ENCODE data around the gene KCTD18.

DNA sequence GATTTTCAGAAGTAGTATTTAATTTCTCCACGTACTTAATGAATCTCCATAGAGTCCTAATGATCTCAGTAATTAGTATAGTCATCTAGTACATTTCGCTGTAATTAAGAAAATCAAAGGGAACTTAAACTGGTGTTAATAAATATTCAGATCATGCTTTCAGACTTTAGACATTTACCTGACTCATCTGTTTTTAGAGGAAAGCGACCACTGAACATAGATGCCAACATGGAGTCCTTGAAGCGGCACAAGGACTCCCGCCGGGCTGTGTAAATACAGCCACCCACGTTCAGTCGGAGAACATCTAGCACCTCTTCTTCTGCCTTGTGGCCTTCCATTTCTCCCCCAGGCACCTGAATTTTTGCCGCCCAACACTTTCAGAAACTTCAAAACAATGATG is 3.2 kb downstream of the KCTD18 start:
- TF ChIP-seq EGR1 (IDR thresholded peaks at IDR 0.05), result no peak
- TF ChIP-seq, protein P1, sequence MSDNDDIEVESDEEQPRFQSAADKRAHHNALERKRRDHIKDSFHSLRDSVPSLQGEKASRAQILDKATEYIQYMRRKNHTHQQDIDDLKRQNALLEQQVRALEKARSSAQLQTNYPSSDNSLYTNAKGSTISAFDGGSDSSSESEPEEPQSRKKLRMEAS (IDR thresholded peaks at IDR 0.05), result no peak
- no peak for TF ChIP-seq CEBPB (IDR thresholded peaks at IDR 0.05)
- TF ChIP-seq, protein P2, sequence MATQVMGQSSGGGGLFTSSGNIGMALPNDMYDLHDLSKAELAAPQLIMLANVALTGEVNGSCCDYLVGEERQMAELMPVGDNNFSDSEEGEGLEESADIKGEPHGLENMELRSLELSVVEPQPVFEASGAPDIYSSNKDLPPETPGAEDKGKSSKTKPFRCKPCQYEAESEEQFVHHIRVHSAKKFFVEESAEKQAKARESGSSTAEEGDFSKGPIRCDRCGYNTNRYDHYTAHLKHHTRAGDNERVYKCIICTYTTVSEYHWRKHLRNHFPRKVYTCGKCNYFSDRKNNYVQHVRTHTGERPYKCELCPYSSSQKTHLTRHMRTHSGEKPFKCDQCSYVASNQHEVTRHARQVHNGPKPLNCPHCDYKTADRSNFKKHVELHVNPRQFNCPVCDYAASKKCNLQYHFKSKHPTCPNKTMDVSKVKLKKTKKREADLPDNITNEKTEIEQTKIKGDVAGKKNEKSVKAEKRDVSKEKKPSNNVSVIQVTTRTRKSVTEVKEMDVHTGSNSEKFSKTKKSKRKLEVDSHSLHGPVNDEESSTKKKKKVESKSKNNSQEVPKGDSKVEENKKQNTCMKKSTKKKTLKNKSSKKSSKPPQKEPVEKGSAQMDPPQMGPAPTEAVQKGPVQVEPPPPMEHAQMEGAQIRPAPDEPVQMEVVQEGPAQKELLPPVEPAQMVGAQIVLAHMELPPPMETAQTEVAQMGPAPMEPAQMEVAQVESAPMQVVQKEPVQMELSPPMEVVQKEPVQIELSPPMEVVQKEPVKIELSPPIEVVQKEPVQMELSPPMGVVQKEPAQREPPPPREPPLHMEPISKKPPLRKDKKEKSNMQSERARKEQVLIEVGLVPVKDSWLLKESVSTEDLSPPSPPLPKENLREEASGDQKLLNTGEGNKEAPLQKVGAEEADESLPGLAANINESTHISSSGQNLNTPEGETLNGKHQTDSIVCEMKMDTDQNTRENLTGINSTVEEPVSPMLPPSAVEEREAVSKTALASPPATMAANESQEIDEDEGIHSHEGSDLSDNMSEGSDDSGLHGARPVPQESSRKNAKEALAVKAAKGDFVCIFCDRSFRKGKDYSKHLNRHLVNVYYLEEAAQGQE (IDR thresholded peaks at IDR 0.05; ENCODE audit: low read depth), result no peak
- no peak for TF ChIP-seq TAF1 (IDR thresholded peaks at IDR 0.05; ENCODE audit: low read depth)
- TF ChIP-seq NFIC (IDR thresholded peaks at IDR 0.05), result no peak

Data from Ishikawa (cell line).